ENCODE results near the gene OLA1.

GRCh38 chr2:174088706-174089460, 159.4 kb downstream of the OLA1 start:
- TF ChIP-seq CTCF (IDR thresholded peaks at IDR 0.05 in 2 of 3, conservative IDR thresholded peaks at IDR 0.05 in 1 of 3; ENCODE audit: insufficient read depth in 2 of 3, low read depth in 1 of 3, low read length in 3 of 3) (no peak), USF2 (CRISPR knock-in tag; IDR thresholded peaks at IDR 0.05) (no peak), PREB (CRISPR knock-in tag; IDR thresholded peaks at IDR 0.05) (no peak), CEBPG (CRISPR knock-in tag; IDR thresholded peaks at IDR 0.05) (no peak), CEBPG (tag; conservative IDR thresholded peaks at IDR 0.05 in 1 of 2, IDR thresholded peaks at IDR 0.05 in 1 of 2) (no peak), CBX3 (IDR thresholded peaks at IDR 0.05; ENCODE audit: borderline replicate concordance in 1 of 2, low read length in 2 of 2) (no peak), TAF1 (IDR thresholded peaks at IDR 0.05; ENCODE audit: control insufficient read depth, extremely low read depth, insufficient read depth, low read length, severe bottlenecking) (no peak), EZH2 (IDR thresholded peaks at IDR 0.05; ENCODE audit: borderline replicate concordance, low read depth, low read length) (no peak), NFYB (IDR thresholded peaks at IDR 0.05; ENCODE audit: extremely low read depth, insufficient read length) (no peak), STAT5B (CRISPR knock-in tag; IDR thresholded peaks at IDR 0.05) (no peak), MGA (IDR thresholded peaks at IDR 0.05) (no peak), JUND (IDR thresholded peaks at IDR 0.05; ENCODE audit: borderline replicate concordance, low read depth, low read length) (no peak), JUND (tag; IDR thresholded peaks at IDR 0.05; ENCODE audit: borderline replicate concordance, low read depth, low read length) (no peak), MAFK (IDR thresholded peaks at IDR 0.05; ENCODE audit: low read length) (no peak), NRF1 (conservative IDR thresholded peaks at IDR 0.05 in 1 of 2, IDR thresholded peaks at IDR 0.05 in 1 of 2) (no peak)
- TF ChIP-seq, protein P1, sequence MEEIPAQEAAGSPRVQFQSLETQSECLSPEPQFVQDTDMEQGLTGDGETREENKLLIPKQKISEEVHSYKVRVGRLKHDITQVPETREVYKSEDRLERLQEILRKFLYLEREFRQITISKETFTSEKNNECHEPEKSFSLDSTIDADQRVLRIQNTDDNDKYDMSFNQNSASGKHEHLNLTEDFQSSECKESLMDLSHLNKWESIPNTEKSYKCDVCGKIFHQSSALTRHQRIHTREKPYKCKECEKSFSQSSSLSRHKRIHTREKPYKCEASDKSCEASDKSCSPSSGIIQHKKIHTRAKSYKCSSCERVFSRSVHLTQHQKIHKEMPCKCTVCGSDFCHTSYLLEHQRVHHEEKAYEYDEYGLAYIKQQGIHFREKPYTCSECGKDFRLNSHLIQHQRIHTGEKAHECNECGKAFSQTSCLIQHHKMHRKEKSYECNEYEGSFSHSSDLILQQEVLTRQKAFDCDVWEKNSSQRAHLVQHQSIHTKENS (CRISPR knock-in tag; IDR thresholded peaks at IDR 0.05), result no peak

Data from K562 (cell line).